Esophagus squamous epithelium (tissue), 5 donors: ENCODE data around the gene FAM184B. TPM values are rescaled to one million over a fixed set of nuclear protein-coding genes. Genes with fewer than 3 reads are reported as not detected.

Source experiments
- DNase-seq: peaks from one replicate; lab custom pipeline; 2025; lab: John Stamatoyannopoulos, UW
- H3K27ac ChIP-seq, 4 donors: fragments of 200-600 bp; sonication (generic); one replicate each; pipeline ENCODE4 v1.5.1; 2016 to 2019; ENCODE audit warnings: mild to moderate bottlenecking in 1 of 4
- H3K27me3 ChIP-seq, 4 donors: fragments of 200-600 bp; sonication (generic); 1 replicate in 3 of 4; 2 replicates in 1 of 4; pipeline versions ENCODE4 v1.5.1 to v1.6.0; 2017 to 2021; ENCODE audit warnings: antibody characterized with exemption in 1 of 4
- H3K36me3 ChIP-seq, 3 donors: fragments of 200-600 bp; sonication (generic); one replicate each; pipeline ENCODE4 v1.5.1; 2016 to 2019
- H3K4me1 ChIP-seq, 3 donors: fragments of 200-600 bp; sonication (generic); one replicate each; pipeline ENCODE4 v1.5.1; 2017 to 2019
- H3K4me3 ChIP-seq, 4 donors: fragments of 200-600 bp; sonication (generic); 1 replicate in 3 of 4; 2 replicates in 1 of 4; pipeline ENCODE4 v1.5.1; 2016 to 2019; ENCODE audit warnings: mild to moderate bottlenecking in 2 of 4, moderate library complexity in 1 of 4
- H3K9me3 ChIP-seq, 3 donors: fragments of 200-600 bp; sonication (generic); one replicate each; pipeline ENCODE4 v1.5.1; 2016 to 2019
- CTCF ChIP-seq, 6 experiments: fragments of 450-650 bp in 4 of 6; fragments of 200-600 bp in 2 of 6; sonication (generic) in 2 of 6; IDR thresholded peaks; one replicate each; pipeline ENCODE4 v1.5.1; 2016 to 2019; ENCODE audit warnings: antibody characterized with exemption in 6 of 6, mild to moderate bottlenecking in 4 of 6, moderate library complexity in 4 of 6
- POLR2A ChIP-seq, 4 donors: fragments of 450-650 bp; IDR thresholded peaks; one replicate each; pipeline ENCODE4 v1.6.1; 2017; ENCODE audit warnings: antibody characterized with exemption in 4 of 4, mild to moderate bottlenecking in 4 of 4, moderate library complexity in 3 of 4
- WGBS, 2 donors: methylation state at CpG; one replicate each; pipeline ENCODE4 v1.1.5; 2018; 5-methylcytosine and 5-hydroxymethylcytosine counted together
- intact Hi-C: fragments of 100-400 bp; cut with DNase I; formaldehyde crosslinking; loops from one replicate; pipeline ENCODE4 v1.15.0; 2022
- total RNA-seq, 4 donors: library from RNA; depleted of rRNA; stranded (reverse); fragments of >200 nt; gene quantifications; one replicate each; pipeline ENCODE4 v1.1.0, GENCODE V29; 2016
- donor health status: DM: yes; HTN: yes; CAD: no.

FAM184B gene
- total RNA-seq, 4 donors from 2014 or later, result 0.18 to 0.76 (median 0.19) TPM

GRCh38 chr4:17809667-17810066 lies 28.2 kb upstream of the FAM184B start:
- peaks cover 22 to 65% (median 31%) of the 10 kb centered on the region in 3 donors for H3K4me1 ChIP-seq
- 1% methylated on average over 7 of the region's 7 CpGs for WGBS, 2 donors
- H3K27ac ChIP-seq, result peak overlapping the region; percentile 96 to 100 (median 96)
- no peak for DNase-seq
- peak overlapping the region; percentile 62 to 96 (median 86) for H3K4me3 ChIP-seq
- TF ChIP-seq POLR2A (IDR thresholded peaks at IDR 0.05) (no peak), CTCF (IDR thresholded peaks at IDR 0.05) (no peak)
- intact Hi-C loops, result loop anchor here (10.0 kb wide), 1 partner anchor 785 kb away; no protein-coding TSS in a partner anchor
- peaks cover 0 to 4% (median 0%) of the 10 kb centered on the region in 3 donors for H3K36me3 ChIP-seq
- no peaks in the 10 kb centered on the region for H3K27me3 ChIP-seq
- no peaks in the 10 kb centered on the region for H3K9me3 ChIP-seq

DNA sequence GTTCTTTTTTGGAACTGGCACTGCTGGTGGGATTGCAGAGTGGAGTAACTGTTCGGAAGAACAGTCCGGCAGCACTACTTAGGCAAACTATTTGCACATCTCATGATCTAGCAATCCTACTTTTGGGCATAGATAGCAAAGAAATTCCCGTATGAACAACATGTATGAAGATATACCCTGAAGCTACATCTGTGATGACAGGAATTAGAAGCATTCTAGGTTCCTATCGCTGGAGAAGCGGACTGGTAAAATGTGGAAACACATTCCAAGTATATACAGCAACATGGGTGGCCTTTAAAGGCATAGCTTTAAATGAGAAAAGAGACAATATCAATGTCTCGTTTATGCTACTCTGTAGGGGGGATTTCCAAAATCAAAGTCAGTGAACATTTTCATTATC lies 26.0 kb upstream of the FAM184B start:
- Histone ChIP-seq H3K27me3 (no peaks in the 10 kb centered on the region), H3K9me3 (no peaks in the 10 kb centered on the region), H3K4me3 (peak overlapping the region in 3 of 4 donors; percentile 10 to 82 (median 24)), H3K36me3 (peaks cover 10 to 26% (median 15%) of the 10 kb centered on the region in 3 donors), H3K4me1 (peaks cover 22 to 60% (median 31%) of the 10 kb centered on the region in 3 donors), H3K27ac (peak overlapping the region in 1 of 4 donors; percentile 46)
- no peak for TF ChIP-seq CTCF (IDR thresholded peaks at IDR 0.05)
- TF ChIP-seq POLR2A (IDR thresholded peaks at IDR 0.05), result no peak
- DNase-seq, result no peak
- intact Hi-C loops, result loop anchor here (10.0 kb wide), 1 partner anchor 787 kb away; no protein-coding TSS in a partner anchor
- WGBS, 2 donors, result 33 to 45% methylated on average over 6 of the region's 6 CpGs

GRCh38 chr4:17805580-17806155 lies 24.2 kb upstream of the FAM184B start:
- DNase-seq, result no peak
- WGBS, 2 donors, result 88% methylated on average over 3 of the region's 3 CpGs
- Histone ChIP-seq H3K36me3 (peaks cover 10 to 42% (median 20%) of the 10 kb centered on the region in 3 donors), H3K27ac (no peak overlapping the region), H3K9me3 (no peaks in the 10 kb centered on the region), H3K4me3 (no peak overlapping the region), H3K27me3 (no peaks in the 10 kb centered on the region), H3K4me1 (peaks cover 22 to 44% (median 27%) of the 10 kb centered on the region in 3 donors)
- intact Hi-C loops, result loop anchor here (10.0 kb wide), 1 partner anchor 789 kb away; no protein-coding TSS in a partner anchor
- TF ChIP-seq POLR2A (IDR thresholded peaks at IDR 0.05) (no peak), CTCF (IDR thresholded peaks at IDR 0.05) (no peak)

GRCh38 chr4:17797808-17798207 lies 16.4 kb upstream of the FAM184B start:
- TF ChIP-seq POLR2A (IDR thresholded peaks at IDR 0.05), result no peak
- no peaks in the 10 kb centered on the region for H3K4me1 ChIP-seq
- 83 to 96% methylated on average over 1 of the region's 1 CpG for WGBS, 2 donors
- no peak overlapping the region for H3K27ac ChIP-seq
- H3K4me3 ChIP-seq, result no peak overlapping the region
- intact Hi-C loops, result no loop called here
- H3K36me3 ChIP-seq, result peaks cover 0 to 46% (median 8%) of the 10 kb centered on the region in 3 donors
- no peaks in the 10 kb centered on the region for H3K27me3 ChIP-seq
- no peaks in the 10 kb centered on the region for H3K9me3 ChIP-seq
- DNase-seq, result no peak

DNA sequence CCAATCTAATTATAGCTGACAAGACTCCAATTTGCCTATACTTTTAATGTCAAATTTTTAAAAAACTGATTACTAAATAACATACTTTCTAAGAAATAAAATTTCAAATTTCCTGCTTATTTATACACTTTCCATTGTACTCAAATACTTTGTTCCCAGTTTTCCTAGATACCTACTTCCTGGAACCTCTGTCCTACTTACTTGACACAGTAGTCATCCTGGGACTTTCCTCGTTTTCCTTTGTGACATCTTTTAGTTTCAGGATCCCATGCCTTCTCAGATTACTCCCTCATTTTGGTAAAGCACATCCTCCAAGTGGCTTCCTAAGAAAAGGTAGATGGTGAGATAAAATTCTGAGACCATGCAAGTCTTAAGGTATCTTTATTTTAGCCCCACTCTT lies 13.3 kb upstream of the FAM184B start:
- no peaks in the 10 kb centered on the region for H3K9me3 ChIP-seq
- no peak overlapping the region for H3K27ac ChIP-seq
- WGBS, 2 donors, result 48 to 65% methylated on average over 1 of the region's 1 CpG
- H3K36me3 ChIP-seq, result peaks cover 0 to 29% (median 0%) of the 10 kb centered on the region in 3 donors
- no peak overlapping the region for H3K4me3 ChIP-seq
- no peaks in the 10 kb centered on the region for H3K27me3 ChIP-seq
- TF ChIP-seq POLR2A (IDR thresholded peaks at IDR 0.05), result no peak
- no peak for TF ChIP-seq CTCF (IDR thresholded peaks at IDR 0.05)
- H3K4me1 ChIP-seq, result no peaks in the 10 kb centered on the region
- intact Hi-C loops, result no loop called here
- no peak for DNase-seq
